BLaER1 treated with 17β-estradiol and CSF1 and Interleukin-3, amounts not matched to agents 10 nM and 100 nM (cell line): ENCODE measurements around the gene PYGL.

Experiments used
- H3K27ac ChIP-seq, 11 experiments: shearing (Covaris generic); formaldehyde crosslinking; 2 replicates each; pipeline ENCODE4 v1.8.1; 2022
- H3K27me3 ChIP-seq, 11 experiments: shearing (Covaris generic); formaldehyde crosslinking; 2 replicates each; pipeline ENCODE4 v1.8.1; 2022
- H3K36me3 ChIP-seq, 11 experiments: shearing (Covaris generic); formaldehyde crosslinking; 2 replicates each; pipeline ENCODE4 v1.8.1; 2022
- H3K4me1 ChIP-seq, 10 experiments: shearing (Covaris generic); formaldehyde crosslinking; 2 replicates each; pipeline ENCODE4 v1.8.1; 2022
- H3K4me2 ChIP-seq, 11 experiments: shearing (Covaris generic); formaldehyde crosslinking; 2 replicates each; pipeline ENCODE4 v1.8.1; 2022
- H3K4me3 ChIP-seq, 10 experiments: shearing (Covaris generic); formaldehyde crosslinking; 2 replicates each; pipeline ENCODE4 v1.8.1; 2022
- H3K9ac ChIP-seq, 11 experiments: shearing (Covaris generic); formaldehyde crosslinking; 2 replicates each; pipeline ENCODE4 v1.8.1; 2022
- H3K9me3 ChIP-seq, 11 experiments: shearing (Covaris generic); formaldehyde crosslinking; replicated peaks in 1 of 11; 2 replicates each; pipeline ENCODE4 v1.8.1; 2022
- H4K20me1 ChIP-seq, 11 experiments: shearing (Covaris generic); formaldehyde crosslinking; 2 replicates each; pipeline ENCODE4 v1.8.1; 2022
- Cebpa-rat ChIP-seq, 11 experiments: shearing (Covaris generic); IDR thresholded peaks; 2 replicates each; pipeline ENCODE4 v1.8.1; 2022

Gene PYGL

GRCh38 chr14:50955373-50956043, 11.2 kb upstream of the PYGL start:
- no peak for TF ChIP-seq Cebpa-rat (IDR thresholded peaks at IDR 0.05)
- Histone ChIP-seq H3K4me3 (0 out of 20 replicates have a peak overlapping the region, but pooled peaks of 1 of the 10 experiments have one; percentile 3), H3K36me3 (no peaks in the 10 kb centered on the region), H3K4me1 (peaks cover 0 to 47% (median 12%) of the 10 kb centered on the region in 10 experiments; a peak in 13 of 20 replicates), H3K27me3 (no peaks in the 10 kb centered on the region), H3K4me2 (peak overlapping the region in 5 of 11 experiments; percentile 50 to 94 (median 81); a peak in 11 of 22 replicates), H3K9ac (peak overlapping the region in 5 of 11 experiments; percentile 39 to 78 (median 73); a peak in 8 of 22 replicates), H4K20me1 (no peaks in the 10 kb centered on the region), H3K9me3 (0 out of 22 replicates have a peak, but pooled peaks cover 0 to 5% (median 0%) of the 10 kb centered on the region in 11 experiments), H3K27ac (peak overlapping the region in 10 of 11 experiments; percentile 8 to 94 (median 60); a peak in 17 of 22 replicates)

DNA sequence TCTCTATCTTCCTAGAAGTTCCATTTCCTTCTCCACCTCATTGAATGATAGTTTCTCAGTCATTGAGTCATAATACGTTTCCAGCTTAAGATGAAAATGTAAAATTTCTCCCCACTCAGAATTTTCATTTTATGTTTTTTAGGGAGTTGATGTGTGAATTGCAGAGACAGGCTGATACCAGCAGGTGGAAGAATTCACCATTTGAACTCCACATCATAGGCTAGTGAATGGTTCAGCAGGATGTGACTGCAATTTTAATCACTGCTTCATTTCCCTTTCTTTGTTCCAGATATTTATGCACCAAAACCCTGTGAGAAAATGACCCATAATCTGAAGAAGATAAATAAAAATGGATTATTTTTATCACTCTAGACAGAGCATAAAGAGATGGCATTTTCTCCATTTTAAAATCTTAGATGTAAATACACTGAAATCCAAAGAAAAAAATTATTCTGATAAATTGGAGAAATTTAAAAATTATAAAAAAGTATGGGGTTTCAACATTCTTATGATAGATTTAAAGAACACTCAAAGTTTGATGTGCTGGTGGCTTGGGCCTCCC, 10.6 kb upstream of the PYGL start:
- Histone ChIP-seq H3K27me3 (no peaks in the 10 kb centered on the region), H3K4me1 (peaks cover 0 to 47% (median 12%) of the 10 kb centered on the region in 10 experiments; a peak in 13 of 20 replicates), H3K36me3 (no peaks in the 10 kb centered on the region), H3K9me3 (0 out of 22 replicates have a peak, but pooled peaks cover 0 to 5% (median 0%) of the 10 kb centered on the region in 11 experiments), H3K27ac (peak overlapping the region in 8 of 11 experiments; percentile 13 to 94 (median 76); a peak in 14 of 22 replicates), H3K4me3 (no peak overlapping the region), H3K9ac (peak overlapping the region in 5 of 11 experiments; percentile 39 to 78 (median 73); a peak in 8 of 22 replicates), H3K4me2 (peak overlapping the region in 5 of 11 experiments; percentile 50 to 94 (median 81); a peak in 10 of 22 replicates), H4K20me1 (no peaks in the 10 kb centered on the region)
- no peak for TF ChIP-seq Cebpa-rat (IDR thresholded peaks at IDR 0.05)

DNA sequence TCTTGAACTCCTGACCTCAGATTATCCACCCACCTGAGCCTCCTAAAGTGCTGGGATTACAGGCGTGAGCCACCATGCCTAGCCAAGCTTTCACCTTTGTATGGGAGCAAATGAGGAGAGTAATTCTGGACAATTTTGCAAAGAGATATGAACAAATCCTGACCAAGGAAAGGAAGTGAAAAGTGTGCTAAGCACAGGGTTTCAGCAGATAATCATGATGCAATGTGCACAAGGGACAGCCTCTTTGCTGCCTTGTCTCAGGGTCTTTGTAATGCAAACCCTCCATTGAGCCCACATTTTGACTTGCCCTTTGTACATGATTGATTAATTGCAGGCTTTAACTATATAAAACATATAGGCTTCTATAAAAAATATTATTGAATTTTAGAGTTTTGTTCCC, 9.2 kb upstream of the PYGL start:
- Histone ChIP-seq H3K36me3 (no peaks in the 10 kb centered on the region), H3K27me3 (no peaks in the 10 kb centered on the region), H3K4me3 (no peak overlapping the region), H3K27ac (no peak overlapping the region), H3K4me1 (peaks cover 0 to 47% (median 12%) of the 10 kb centered on the region in 10 experiments; a peak in 13 of 20 replicates), H3K9me3 (peaks cover 7 to 13% (median 8%) of the 10 kb centered on the region in 11 experiments), H4K20me1 (no peaks in the 10 kb centered on the region), H3K9ac (no peak overlapping the region), H3K4me2 (peak overlapping the region in 4 of 11 experiments; percentile 15 to 94 (median 38); a peak in 7 of 22 replicates)
- no peak for TF ChIP-seq Cebpa-rat (IDR thresholded peaks at IDR 0.05)

GRCh38 chr14:50951032-50951431, 6.7 kb upstream of the PYGL start:
- no peak overlapping the region for H3K9ac ChIP-seq
- H3K36me3 ChIP-seq: no peaks in the 10 kb centered on the region
- no peak overlapping the region for H3K4me3 ChIP-seq
- no peak for TF ChIP-seq Cebpa-rat (IDR thresholded peaks at IDR 0.05)
- peaks cover 0 to 59% (median 12%) of the 10 kb centered on the region in 10 experiments; a peak in 13 of 20 replicates for H3K4me1 ChIP-seq
- no peaks in the 10 kb centered on the region for H4K20me1 ChIP-seq
- 0 out of 22 replicates have a peak overlapping the region, but pooled peaks of 1 of the 11 experiments have one; percentile 30 for H3K27ac ChIP-seq
- H3K27me3 ChIP-seq: no peaks in the 10 kb centered on the region
- peaks cover 8 to 17% (median 14%) of the 10 kb centered on the region in 11 experiments for H3K9me3 ChIP-seq
- peak overlapping the region in 3 of 11 experiments; percentile 47 to 77 (median 62); a peak in 6 of 22 replicates for H3K4me2 ChIP-seq

DNA sequence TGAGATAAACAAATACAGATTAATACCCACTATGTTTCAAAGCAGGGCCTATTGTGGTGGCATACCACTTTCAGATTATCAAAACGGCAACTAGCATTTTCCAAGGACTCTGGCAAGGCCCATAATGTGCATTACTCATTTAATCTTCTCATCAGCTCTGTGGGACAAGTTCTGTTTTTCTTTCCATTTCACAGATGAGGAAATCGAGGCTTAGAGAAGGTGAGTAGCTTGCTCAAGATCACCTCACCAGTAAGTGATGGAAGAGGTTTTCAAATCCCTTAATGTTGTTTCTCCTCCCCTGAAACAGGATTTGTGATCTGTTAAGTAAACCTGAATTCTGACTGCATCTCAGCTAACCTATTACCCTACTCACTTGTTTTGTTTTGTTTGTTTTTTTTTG, 3.9 kb upstream of the PYGL start:
- Histone ChIP-seq H3K27me3 (peaks cover 0 to 25% (median 23%) of the 10 kb centered on the region in 11 experiments; a peak in 20 of 22 replicates), H3K27ac (no peak overlapping the region), H3K4me2 (no peak overlapping the region), H3K9me3 (peaks cover 8 to 32% (median 16%) of the 10 kb centered on the region in 11 experiments), H4K20me1 (peaks cover 0 to 2% (median 0%) of the 10 kb centered on the region in 11 experiments; a peak in 1 of 22 replicates), H3K36me3 (0 out of 22 replicates have a peak, but pooled peaks cover 0 to 7% (median 0%) of the 10 kb centered on the region in 11 experiments), H3K9ac (no peak overlapping the region), H3K4me3 (no peak overlapping the region), H3K4me1 (peaks cover 0 to 34% (median 20%) of the 10 kb centered on the region in 10 experiments; a peak in 18 of 20 replicates)
- no peak for TF ChIP-seq Cebpa-rat (IDR thresholded peaks at IDR 0.05)

GRCh38 chr14:50947446-50947845, 3.2 kb upstream of the PYGL start:
- Histone ChIP-seq H4K20me1 (peaks cover 0 to 10% (median 0%) of the 10 kb centered on the region in 11 experiments; a peak in 2 of 22 replicates), H3K9ac (no peak overlapping the region), H3K4me3 (no peak overlapping the region), H3K9me3 (peaks cover 8 to 35% (median 16%) of the 10 kb centered on the region in 11 experiments), H3K36me3 (peaks cover 0 to 14% (median 0%) of the 10 kb centered on the region in 11 experiments; a peak in 5 of 22 replicates), H3K4me2 (peak overlapping the region in 1 of 11 experiments; percentile 13; a peak in 3 of 22 replicates), H3K27me3 (peaks cover 0 to 33% (median 31%) of the 10 kb centered on the region in 11 experiments; a peak in 20 of 22 replicates), H3K4me1 (peaks cover 0 to 33% (median 20%) of the 10 kb centered on the region in 10 experiments; a peak in 18 of 20 replicates), H3K27ac (no peak overlapping the region)
- TF ChIP-seq Cebpa-rat (IDR thresholded peaks at IDR 0.05): no peak

DNA sequence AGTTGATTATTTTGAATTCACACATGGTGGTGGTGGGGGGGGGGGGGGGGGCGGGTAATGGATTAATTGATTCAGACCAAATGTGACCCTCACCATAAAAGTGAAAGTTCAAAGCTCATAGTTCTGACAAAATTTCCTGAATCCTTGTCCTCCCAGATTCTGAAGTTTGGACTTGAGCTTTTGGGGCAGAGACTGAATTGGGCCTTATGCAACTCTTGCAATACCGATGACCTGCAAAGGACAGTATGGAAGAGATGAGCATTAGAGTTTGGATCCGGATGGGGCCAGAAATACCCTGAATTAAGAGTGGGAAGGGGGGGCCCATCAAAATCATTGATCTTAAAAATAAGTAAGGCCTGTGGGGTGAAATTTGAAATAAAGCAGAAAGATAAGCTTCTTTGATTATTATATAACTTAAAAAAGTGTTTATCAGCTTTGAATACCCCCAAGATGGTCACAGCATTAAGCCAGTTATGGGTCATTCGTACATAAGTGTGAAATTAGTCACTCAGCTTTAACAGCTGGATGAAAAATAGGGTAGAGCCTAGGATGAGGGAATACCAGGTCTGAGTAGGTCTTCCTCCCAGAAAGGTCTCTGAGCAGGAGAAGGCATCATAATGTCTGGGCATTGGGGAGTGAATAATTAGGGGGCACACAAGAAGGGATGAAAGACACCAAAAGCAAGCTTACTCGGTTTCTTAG, 2.1 kb upstream of the PYGL start:
- peaks cover 0 to 18% (median 0%) of the 10 kb centered on the region in 11 experiments; a peak in 4 of 22 replicates for H4K20me1 ChIP-seq
- H3K27me3 ChIP-seq: peaks cover 0 to 43% (median 41%) of the 10 kb centered on the region in 11 experiments; a peak in 20 of 22 replicates
- H3K27ac ChIP-seq: no peak overlapping the region
- peaks cover 0 to 24% (median 0%) of the 10 kb centered on the region in 11 experiments; a peak in 7 of 22 replicates for H3K36me3 ChIP-seq
- H3K4me1 ChIP-seq: peaks cover 0 to 32% (median 16%) of the 10 kb centered on the region in 10 experiments; a peak in 18 of 20 replicates
- H3K4me3 ChIP-seq: no peak overlapping the region
- H3K4me2 ChIP-seq: peak overlapping the region in 2 of 11 experiments; percentile 13 to 62; a peak in 4 of 22 replicates
- peaks cover 8 to 35% (median 16%) of the 10 kb centered on the region in 11 experiments for H3K9me3 ChIP-seq
- H3K9ac ChIP-seq: no peak overlapping the region
- no peak for TF ChIP-seq Cebpa-rat (IDR thresholded peaks at IDR 0.05)
